NOMO-1 (cell line): ENCODE results near the gene SFXN3.

Experiments
- DNase-seq, 2 experiments: peaks; one replicate each; lab custom pipeline; 2025; ENCODE audit not compliant: unreplicated experiment in 2 of 2; lab: John Stamatoyannopoulos, UW

SFXN3 gene

DNA sequence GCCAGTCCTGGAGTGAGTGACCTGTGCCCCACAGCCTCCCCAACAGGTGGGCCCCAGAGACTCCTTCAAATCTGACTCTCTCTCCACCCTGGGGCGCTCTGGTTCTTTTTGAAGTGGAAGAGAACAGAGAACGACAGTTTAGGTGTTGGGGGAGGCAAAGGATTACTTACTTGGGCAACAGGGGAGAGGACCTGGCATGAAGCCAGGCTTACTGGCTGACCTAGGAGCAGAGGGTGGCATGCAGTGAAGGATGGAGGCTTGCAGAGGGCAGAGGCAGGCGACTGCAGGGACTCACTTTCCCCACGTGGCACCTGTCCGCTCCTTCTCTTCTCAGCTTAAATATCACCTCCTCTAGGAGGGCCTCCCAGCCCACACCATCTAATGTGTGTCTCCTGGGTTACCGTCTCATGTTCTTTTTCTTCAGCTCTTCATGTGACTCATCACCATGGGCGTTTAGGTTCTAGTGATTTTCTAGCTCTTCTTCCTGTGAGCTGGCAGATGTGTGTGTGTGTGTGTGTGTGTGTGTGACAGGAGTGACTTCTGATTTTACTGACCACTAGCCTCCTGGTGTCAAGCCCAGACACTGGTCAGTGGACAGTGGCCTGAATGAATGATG is 16.0 kb upstream of the SFXN3 start:
- peak in 1 of 2 experiments; percentile 18 for DNase-seq

GRCh38 chr10:101015582-101015973 is 15.5 kb upstream of the SFXN3 start:
- DNase-seq = no peak

DNA sequence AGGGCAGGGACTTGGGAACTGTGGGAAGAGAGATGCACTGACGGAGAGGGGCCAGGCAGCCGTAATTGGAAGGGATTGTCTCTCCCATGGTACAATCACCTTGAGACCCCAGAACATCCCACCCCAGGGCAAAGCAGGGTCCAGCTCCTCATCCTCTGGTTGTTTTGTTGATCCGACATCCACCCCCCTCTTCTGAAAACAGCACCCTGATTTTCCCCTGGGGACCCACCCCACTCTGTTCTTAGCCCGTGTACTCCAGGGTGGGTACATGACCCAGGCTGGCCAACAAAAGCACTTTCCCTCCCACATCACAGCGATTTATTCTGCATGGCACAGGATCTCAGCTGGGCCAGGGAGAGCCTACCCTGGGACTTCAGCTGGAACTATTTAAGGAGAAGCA is 14.2 kb upstream of the SFXN3 start:
- DNase-seq = no peak

- peak in 1 of 2 experiments; percentile 9 for DNase-seq
Measured at GRCh38 chr10:101018118-101018599, 12.9 kb upstream of the SFXN3 start.

DNA sequence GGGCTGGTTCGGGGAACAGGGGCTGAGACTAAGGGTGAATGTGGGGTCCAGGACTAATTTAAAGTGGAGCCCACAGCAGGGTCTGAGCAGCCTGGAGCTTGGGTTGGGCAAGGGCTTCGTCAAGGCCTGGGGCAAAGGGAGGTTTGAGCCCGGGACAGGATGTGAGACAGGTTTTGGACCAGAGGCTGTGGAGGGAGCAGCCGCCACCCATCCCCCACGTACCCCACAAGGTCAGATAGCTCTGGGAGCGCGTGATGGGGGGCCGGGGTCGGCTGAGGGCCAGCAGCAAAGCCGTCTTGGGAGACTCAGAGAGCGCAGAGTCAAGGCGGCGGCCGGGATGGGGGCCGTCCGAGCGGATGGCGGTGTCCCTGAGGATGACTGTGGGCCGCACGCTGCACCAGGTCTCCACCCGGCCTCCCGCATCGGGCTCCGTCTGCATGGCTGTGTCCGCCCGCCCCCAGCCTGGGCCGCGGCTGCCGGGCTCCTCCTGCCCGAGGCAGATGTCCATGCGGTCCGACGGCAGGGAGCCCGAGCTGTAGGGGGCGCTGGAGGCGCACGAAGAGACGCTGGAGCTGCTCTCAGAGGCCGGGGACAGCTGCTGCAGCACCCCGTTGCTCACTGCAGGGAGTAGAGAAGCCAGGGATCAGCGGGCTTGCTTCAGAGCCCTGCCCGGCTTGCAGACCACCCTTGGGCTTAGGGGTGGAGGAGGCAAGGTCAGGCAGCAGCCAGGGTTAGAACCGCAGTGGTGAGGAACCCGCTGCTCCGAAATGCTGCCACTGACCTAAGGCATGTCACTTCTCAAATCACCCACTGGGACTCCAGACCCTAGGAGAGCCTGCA is 12.2 kb upstream of the SFXN3 start:
- DNase-seq = peak; percentile 64 to 74

DNA sequence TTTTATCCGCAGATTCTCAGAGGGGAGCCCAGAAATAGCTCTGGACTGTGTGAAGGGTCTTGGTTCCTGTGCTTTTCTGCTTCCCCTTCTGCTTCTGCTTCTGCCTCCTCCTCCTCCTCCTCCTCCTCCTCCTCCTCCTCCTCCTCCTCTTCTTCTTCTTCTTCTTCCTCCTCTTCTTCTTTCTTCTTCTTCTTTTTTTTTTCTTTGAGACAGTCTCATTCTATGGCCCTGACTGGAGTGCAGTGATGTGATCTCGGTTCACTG is 11.7 kb upstream of the SFXN3 start:
- DNase-seq = no peak

GRCh38 chr10:101020427-101021075 is 10.5 kb upstream of the SFXN3 start:
- no peak for DNase-seq

DNA sequence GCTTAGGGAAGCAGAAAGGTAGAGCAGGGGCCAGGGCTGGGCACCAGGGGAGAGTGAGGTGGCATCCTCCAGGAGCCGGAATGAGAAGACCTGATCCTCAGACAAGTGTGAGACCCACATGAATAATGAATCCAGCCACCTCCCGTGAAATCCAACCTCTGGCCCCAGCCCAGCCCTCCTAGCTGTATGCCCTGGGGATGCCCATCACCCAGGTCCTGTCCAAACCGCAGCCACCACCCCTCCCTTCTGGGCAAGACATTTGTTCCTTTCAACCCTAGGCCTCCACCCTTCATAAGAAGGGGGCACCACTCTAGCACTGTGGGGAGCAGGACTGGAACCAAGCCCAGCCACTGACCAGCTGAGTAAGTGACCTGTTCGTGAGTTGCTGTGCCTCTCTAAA is 9.8 kb upstream of the SFXN3 start:
- DNase-seq = no peak

- no peak for DNase-seq
Measured at GRCh38 chr10:101021692-101022251, 9.3 kb upstream of the SFXN3 start.

DNA sequence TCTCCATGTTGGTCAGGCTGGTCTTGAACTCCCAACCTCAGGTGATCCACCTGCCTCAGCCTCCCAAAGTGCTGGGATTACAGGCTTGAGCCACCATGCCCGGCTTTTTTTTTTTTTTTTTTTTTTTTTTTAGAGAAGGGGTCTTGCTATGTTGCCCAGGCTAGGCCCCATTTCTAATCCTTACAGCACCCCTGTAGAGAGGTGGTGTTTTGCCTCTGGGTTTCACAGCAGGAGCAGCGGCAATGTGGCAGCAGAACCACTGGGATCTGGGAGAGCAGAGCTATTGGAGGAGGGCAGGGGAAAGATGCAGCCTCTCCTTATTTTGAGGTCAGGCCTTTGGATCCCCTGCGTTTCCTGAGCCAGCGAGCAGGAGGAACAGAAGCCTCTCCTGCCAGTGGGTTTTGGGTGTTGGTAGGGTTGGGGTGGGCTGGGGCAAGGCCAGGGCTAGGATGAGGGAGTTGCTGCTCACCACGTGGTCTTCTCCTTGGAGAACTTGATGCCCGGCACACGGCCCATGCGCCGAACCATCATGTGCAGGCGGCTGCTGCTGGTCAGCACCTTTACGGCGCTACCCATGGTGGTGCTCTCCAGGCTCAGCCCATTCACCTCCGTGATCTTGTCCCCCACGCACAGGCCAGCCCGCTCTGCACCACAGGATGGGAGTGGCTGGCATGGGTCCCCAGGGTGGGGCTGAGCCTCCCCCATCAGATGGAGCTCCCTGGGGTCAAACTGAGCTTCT is 7.9 kb upstream of the SFXN3 start:
- DNase-seq = no peak

DNA sequence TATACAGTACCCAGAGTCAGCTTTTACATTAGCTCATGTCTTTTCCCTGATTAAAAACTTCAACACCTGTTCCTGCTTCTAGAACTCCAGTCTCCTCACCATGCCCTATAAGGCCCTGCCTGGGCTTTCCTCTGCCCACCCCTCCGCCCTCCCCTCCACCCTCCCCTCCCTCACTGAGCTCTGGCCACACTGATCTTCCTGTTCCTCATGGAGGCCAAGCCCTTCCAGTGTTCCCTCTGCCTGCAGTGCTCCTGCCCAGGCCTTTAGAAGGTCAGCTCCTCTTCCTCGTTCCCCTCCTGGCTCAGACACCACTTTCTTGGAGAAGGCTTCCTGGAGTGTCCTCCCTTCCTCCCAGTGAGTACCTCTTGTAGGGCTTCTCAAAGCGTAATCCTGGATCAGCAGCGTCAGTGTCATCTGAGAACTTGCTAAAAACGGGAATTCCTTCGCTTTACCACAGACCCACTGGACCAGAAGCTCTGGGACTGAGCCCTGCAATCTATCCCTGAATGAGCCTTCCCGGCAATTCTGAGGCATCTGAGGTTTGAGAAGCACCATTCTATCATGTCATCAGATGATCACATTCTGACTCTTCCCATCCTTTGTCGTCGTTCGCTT is 3.8 kb upstream of the SFXN3 start:
- no peak for DNase-seq

GRCh38 chr10:101028446-101029337 is 2.3 kb upstream of the SFXN3 start:
- peak in 1 of 2 experiments; percentile 24 for DNase-seq

DNA sequence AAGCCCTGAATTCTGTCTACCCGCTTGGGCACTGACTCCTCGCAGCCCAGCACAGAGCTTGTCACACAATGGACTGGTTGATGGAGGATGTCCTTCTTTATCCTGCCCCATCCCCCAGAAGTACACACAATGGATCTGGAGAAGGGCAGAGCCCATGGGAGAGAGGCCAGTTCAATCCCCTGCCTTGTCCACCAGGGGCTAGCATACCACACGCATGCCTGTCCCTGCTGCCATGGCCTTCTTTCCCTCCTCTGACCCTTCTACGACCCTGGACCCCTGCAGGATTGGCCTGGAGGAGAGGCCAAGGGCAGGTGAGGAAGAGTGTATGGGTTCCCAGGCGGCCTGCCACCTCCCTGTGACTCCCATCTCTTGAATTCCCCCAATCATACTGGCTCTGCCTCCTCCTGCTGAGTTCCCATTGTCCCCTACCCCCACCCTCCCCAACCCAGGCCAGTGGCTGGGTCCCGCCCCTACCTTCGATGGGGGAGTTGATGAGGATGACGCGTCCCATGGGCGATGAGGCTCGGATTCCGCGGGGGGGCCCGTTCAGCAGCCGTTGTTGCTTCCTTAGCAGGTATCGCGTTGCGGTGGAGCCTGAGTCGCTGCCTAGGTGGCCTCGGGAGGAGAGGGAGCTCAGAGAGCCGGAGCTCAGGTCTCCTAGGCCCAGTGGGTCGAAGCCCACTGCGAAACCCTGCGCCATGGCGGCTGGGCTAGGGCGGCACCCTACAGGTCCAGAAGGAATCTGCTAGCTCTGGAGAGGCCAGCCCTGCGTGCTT is 1.3 kb upstream of the SFXN3 start:
- no peak for DNase-seq

- no peak for DNase-seq
Measured at GRCh38 chr10:101030496-101031127, 422 bp upstream of the SFXN3 start.

GRCh38 chr10:101031796-101032636 is 982 bp downstream of the SFXN3 start:
- peak; percentile 42 to 46 for DNase-seq

DNA sequence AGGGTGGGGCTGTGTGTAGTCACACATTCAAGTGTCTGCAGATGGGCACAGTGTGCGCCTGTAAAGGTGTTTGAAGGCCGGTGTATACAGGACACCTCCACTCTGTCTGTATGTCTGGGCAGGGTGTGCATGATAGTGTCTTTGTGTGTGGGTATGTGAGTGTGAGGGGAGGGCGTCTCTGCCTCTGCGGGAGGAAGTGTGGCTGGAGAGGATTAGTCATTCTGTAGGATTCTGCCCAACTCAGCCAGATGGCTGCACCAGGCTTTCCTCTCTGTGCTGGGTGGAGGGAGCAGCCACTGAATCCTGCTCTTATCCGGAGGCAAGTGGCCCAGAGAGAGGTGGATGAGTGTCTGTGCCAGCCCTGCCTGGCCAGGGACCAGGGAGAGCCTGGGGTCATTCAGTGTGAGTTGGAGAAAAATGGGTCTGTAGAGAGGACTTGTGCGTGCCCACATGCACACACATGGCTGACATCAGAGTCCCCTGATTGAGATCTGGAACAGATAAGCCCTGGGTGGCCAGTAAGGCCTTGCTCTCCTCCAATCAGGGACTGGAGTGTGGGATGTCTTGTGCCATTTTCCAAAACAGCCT is 1.7 kb downstream of the SFXN3 start:
- peak; percentile 40 to 54 for DNase-seq

DNA sequence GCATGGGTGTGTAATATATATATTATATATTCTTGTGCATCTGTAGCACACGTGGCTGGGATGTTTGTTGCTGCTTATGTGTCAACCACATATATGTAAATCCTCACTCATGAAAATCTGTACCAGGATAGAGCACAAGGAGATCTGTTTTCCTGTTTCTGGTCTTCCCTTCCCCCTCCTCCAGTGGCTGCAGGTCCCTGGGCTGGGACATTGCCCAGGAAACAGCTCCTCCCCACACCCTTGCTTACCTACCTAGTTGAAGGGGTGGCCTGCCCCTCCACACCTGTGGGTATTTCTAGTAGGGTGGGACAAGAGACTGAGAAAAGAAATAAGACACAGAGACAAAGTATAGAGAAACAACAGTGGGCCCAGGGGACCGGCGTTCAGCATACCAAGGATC is 2.2 kb downstream of the SFXN3 start:
- no peak for DNase-seq
